H1 (cell line): ENCODE results near the gene GATC. TPM values are rescaled to one million over a fixed set of nuclear protein-coding genes. Genes with fewer than 3 reads are reported as not detected.

Experiments
- CTCF ChIA-PET: fragments of 300-600 bp; sonication (Branson Sonifier 250); formaldehyde crosslinking; loops from one replicate; lab custom pipeline; 2021; ENCODE audit not compliant: partially characterized antibody; lab: Charles Lee
- POLR2A ChIA-PET: fragments of 300-600 bp; sonication (Branson Sonifier 250); formaldehyde crosslinking; loops from one replicate; lab custom pipeline; 2021; ENCODE audit warnings: inconsistent platforms; ENCODE audit not compliant: partially characterized antibody; lab: Charles Lee
- DNase-seq, 2 experiments: peaks; one replicate each; pipeline versions ENCODE4 v3.0.0 to v3.0.0-alpha.2; 2010 to 2022; ENCODE audit warnings: low spot score in 2 of 2, low read depth in 1 of 2, mixed read lengths in 1 of 2
- FAIRE-seq: peaks from 2 replicates; lab custom pipeline; 2011; peaks lifted over from hg19 to GRCh38; lab: Jason Lieb, UNC
- H2AFZ ChIP-seq: 2 replicates; pipeline ENCODE4 v1.8.1; 2012; ENCODE audit warnings: low read length, inconsistent platforms
- H2AK5ac ChIP-seq: 2 replicates; pipeline ENCODE4 v1.6.1; 2013; ENCODE audit warnings: low read depth, low read length
- H2BK120ac ChIP-seq: replicated peaks from 2 replicates; pipeline ENCODE3; 2013; ENCODE audit warnings: low read depth, low read length, inconsistent platforms
- H2BK12ac ChIP-seq: 2 replicates; pipeline ENCODE4 v1.6.1; 2013; ENCODE audit warnings: low read depth, low read length
- H2BK15ac ChIP-seq: 2 replicates; pipeline ENCODE4 v1.6.1; 2013; ENCODE audit warnings: low read length
- H2BK20ac ChIP-seq: 2 replicates; pipeline ENCODE4 v1.6.1; 2013; ENCODE audit warnings: low read length
- H2BK5ac ChIP-seq: 2 replicates; pipeline ENCODE4 v1.6.1; 2013; ENCODE audit warnings: low read depth, low read length
- H3K14ac ChIP-seq: 2 replicates; pipeline ENCODE4 v1.6.1; 2013; ENCODE audit warnings: inconsistent platforms; ENCODE audit not compliant: insufficient read length
- H3K18ac ChIP-seq: 2 replicates; pipeline ENCODE4 v1.6.1; 2013; ENCODE audit warnings: low read length; ENCODE audit errors: extremely low read depth
- H3K23ac ChIP-seq: 2 replicates; pipeline ENCODE4 v1.6.1; 2013; ENCODE audit warnings: inconsistent platforms; ENCODE audit not compliant: insufficient read length
- H3K23me2 ChIP-seq: 2 replicates; pipeline ENCODE4 v1.6.1; 2013; ENCODE audit warnings: low read depth, low read length
- H3K27ac ChIP-seq: 2 replicates; pipeline ENCODE4 v1.6.1; 2011; ENCODE audit warnings: low read depth, low read length, inconsistent platforms
- H3K27me3 ChIP-seq, 4 experiments: replicated peaks in 1 of 4; 1 replicate in 1 of 4; 2 replicates in 3 of 4; pipeline versions ENCODE4 v1.6.1 to v1.8.1; 2011 to 2013; ENCODE audit warnings: low read length in 3 of 4, mild to moderate bottlenecking in 3 of 4, inconsistent platforms in 2 of 4, mixed read lengths in 2 of 4, moderate library complexity in 1 of 4; ENCODE audit not compliant: control insufficient read depth in 3 of 4, insufficient read depth in 3 of 4; ENCODE audit errors: extremely low read depth in 1 of 4
- H3K36me3 ChIP-seq, 4 experiments: 2 replicates each; pipeline versions ENCODE4 v1.6.1 to v1.8.1; 2011 to 2013; ENCODE audit warnings: mild to moderate bottlenecking in 4 of 4, low read length in 3 of 4, moderate library complexity in 2 of 4, control low read depth in 1 of 4, inconsistent platforms in 1 of 4; ENCODE audit not compliant: insufficient read depth in 4 of 4, control insufficient read depth in 2 of 4
- H3K4ac ChIP-seq: replicated peaks from 2 replicates; pipeline ENCODE3; 2013; ENCODE audit warnings: low read length, low read depth, mixed read lengths, inconsistent platforms; ENCODE audit not compliant: insufficient read length
- H3K4me1 ChIP-seq, 4 experiments: replicated peaks in 1 of 4; 1 replicate in 1 of 4; 2 replicates in 3 of 4; pipeline versions ENCODE4 v1.6.1 to v1.8.1; 2011 to 2013; ENCODE audit warnings: low read length in 3 of 4, inconsistent platforms in 2 of 4, mixed read lengths in 1 of 4; ENCODE audit not compliant: insufficient read depth in 4 of 4, control insufficient read depth in 3 of 4
- H3K4me2 ChIP-seq, 2 experiments: 2 replicates each; pipeline versions ENCODE4 v1.6.1 to v1.8.1; 2011 to 2013; ENCODE audit warnings: low read depth in 2 of 2, low read length in 2 of 2, control low read depth in 1 of 2, inconsistent platforms in 1 of 2, mild to moderate bottlenecking in 1 of 2; ENCODE audit not compliant: insufficient read depth in 1 of 2
- H3K4me3 ChIP-seq, 4 experiments: fragments of 200-600, 300-600 bp in 1 of 4; sonication (generic), shearing (Covaris generic), sonication (Bioruptor Twin) in 1 of 4; 2 replicates each; pipeline versions ENCODE4 v1.5.1 to v1.8.1; 2011 to 2016; ENCODE audit warnings: low read length in 4 of 4, low read depth in 3 of 4, control low read depth in 2 of 4, inconsistent platforms in 2 of 4, mild to moderate bottlenecking in 2 of 4, mixed read lengths in 1 of 4, moderate library complexity in 1 of 4; ENCODE audit not compliant: insufficient read depth in 2 of 4; ENCODE audit errors: extremely low read depth in 1 of 4
- H3K56ac ChIP-seq: replicated peaks from 2 replicates; pipeline ENCODE3; 2013; ENCODE audit warnings: low read depth, mild to moderate bottlenecking, mixed read lengths, low read length, inconsistent platforms; ENCODE audit not compliant: insufficient read length
- H3K79me1 ChIP-seq: 2 replicates; pipeline ENCODE4 v1.6.1; 2013; ENCODE audit warnings: low read depth, low read length, control low read depth
- H3K79me2 ChIP-seq, 2 experiments: 2 replicates each; pipeline versions ENCODE4 v1.6.1 to v1.8.1; 2012 to 2013; ENCODE audit warnings: low read length in 2 of 2, mild to moderate bottlenecking in 2 of 2, inconsistent platforms in 1 of 2; ENCODE audit not compliant: insufficient read depth in 2 of 2, control insufficient read depth in 1 of 2
- H3K9ac ChIP-seq, 4 experiments: replicated peaks in 1 of 4; 1 replicate in 1 of 4; 2 replicates in 3 of 4; pipeline versions ENCODE4 v1.6.1 to v1.8.1; 2011 to 2013; ENCODE audit warnings: low read depth in 3 of 4, low read length in 3 of 4, control low read depth in 2 of 4, mild to moderate bottlenecking in 2 of 4, moderate library complexity in 2 of 4, inconsistent platforms in 1 of 4; ENCODE audit errors: extremely low read depth in 1 of 4
- H3K9me3 ChIP-seq, 2 experiments: 2 replicates each; pipeline versions ENCODE4 v1.6.1 to v1.8.1; 2012 to 2013; ENCODE audit warnings: mild to moderate bottlenecking in 2 of 2, moderate library complexity in 2 of 2, control low read depth in 1 of 2, inconsistent platforms in 1 of 2, low read depth in 1 of 2, low read length in 1 of 2, mixed read lengths in 1 of 2; ENCODE audit not compliant: insufficient read depth in 2 of 2
- H4K20me1 ChIP-seq, 2 experiments: replicated peaks in 1 of 2; 2 replicates each; pipeline versions ENCODE3 to v1.8.1; 2011 to 2013; ENCODE audit warnings: inconsistent platforms in 2 of 2, low read length in 2 of 2, mild to moderate bottlenecking in 1 of 2; ENCODE audit not compliant: insufficient read depth in 2 of 2, control insufficient read depth in 1 of 2
- H4K5ac ChIP-seq: 2 replicates; pipeline ENCODE4 v1.6.1; 2013; ENCODE audit warnings: low read length, low read depth, mixed read lengths, inconsistent platforms; ENCODE audit not compliant: insufficient read length
- H4K8ac ChIP-seq: 2 replicates; pipeline ENCODE4 v1.8.0; 2013; ENCODE audit warnings: mild to moderate bottlenecking, moderate library complexity, low read length, inconsistent platforms; ENCODE audit not compliant: insufficient read depth; ENCODE audit errors: extremely low read depth
- H4K91ac ChIP-seq: replicated peaks from 2 replicates; pipeline ENCODE3; 2013; ENCODE audit warnings: low read length, mixed read lengths, inconsistent platforms; ENCODE audit not compliant: insufficient read length
- JUN ChIP-seq: IDR thresholded peaks from 2 replicates; pipeline ENCODE4 v1.6.1; 2011; ENCODE audit warnings: low read depth, mild to moderate bottlenecking, improper control_type of control experiment, low read length
- JUND ChIP-seq: IDR thresholded peaks from 2 replicates; pipeline ENCODE4 v1.6.1; 2011; ENCODE audit warnings: mild to moderate bottlenecking, improper control_type of control experiment, low read length
- POLR2AphosphoS5 ChIP-seq: IDR thresholded peaks from 2 replicates; pipeline ENCODE4 v1.6.1; 2011; ENCODE audit warnings: low read depth, low read length
- RAD21 ChIP-seq, 2 experiments: IDR thresholded peaks in 1 of 2; conservative IDR thresholded peaks in 1 of 2; 2 replicates each; pipeline ENCODE4 v1.6.1; 2011; ENCODE audit warnings: low read depth in 2 of 2, low read length in 2 of 2, improper control_type of control experiment in 1 of 2, inconsistent platforms in 1 of 2, mild to moderate bottlenecking in 1 of 2, moderate library complexity in 1 of 2
- RNF2 ChIP-seq: fragments of 200-900, 300-1000 bp; sonication (generic); IDR thresholded peaks from 2 replicates; pipeline ENCODE4 v1.7.1; 2016; ENCODE audit warnings: borderline replicate concordance, low read depth, mild to moderate bottlenecking, antibody characterized with exemption, low read length; ENCODE audit not compliant: poor library complexity, severe bottlenecking; ENCODE audit errors: missing control alignments
- SIN3A ChIP-seq, 2 experiments: IDR thresholded peaks in 1 of 2; conservative IDR thresholded peaks in 1 of 2; 2 replicates each; pipeline ENCODE4 v1.6.1; 2011 to 2012; ENCODE audit warnings: low read length in 2 of 2, improper control_type of control experiment in 1 of 2, low read depth in 1 of 2, mild to moderate bottlenecking in 1 of 2
- SP2 ChIP-seq: IDR thresholded peaks from 2 replicates; pipeline ENCODE4 v1.6.1; 2012; ENCODE audit warnings: mild to moderate bottlenecking, low read length, inconsistent platforms
- TEAD4 ChIP-seq: IDR thresholded peaks from 2 replicates; pipeline ENCODE4 v1.6.1; 2012; ENCODE audit warnings: low read depth, low read length, inconsistent platforms, mixed read lengths
- YY1 ChIP-seq: IDR thresholded peaks from 2 replicates; pipeline ENCODE4 v1.6.1; 2011; ENCODE audit warnings: low read depth, mild to moderate bottlenecking, low read length
- WGBS, 2 experiments: shearing (Covaris generic) in 1 of 2; methylation state at CpG; one replicate each; pipeline versions ENCODE4 v1.1.6 to v1.1.7; 2013 to 2015; ENCODE audit warnings: low lambda C conversion rate in 2 of 2, mixed read lengths in 2 of 2, inconsistent platforms in 1 of 2, low coverage in 1 of 2, missing lambda C conversion rate in 1 of 2; ENCODE audit not compliant: insufficient replicate concordance in 2 of 2, insufficient coverage in 1 of 2, insufficient read length in 1 of 2; ENCODE audit errors: extremely low coverage in 1 of 2, missing lambda C conversion rate in 1 of 2; 5-methylcytosine and 5-hydroxymethylcytosine counted together
- polyA plus RNA-seq, 7 experiments: library from polyadenylated mRNA; depleted of rRNA in 3 of 7; stranded (reverse) in 5 of 7; unstranded in 2 of 7; fragments of >200 nt in 5 of 7; fragments of 200-250 nt in 2 of 7; gene quantifications; 1 replicate in 5 of 7; 2 replicates in 1 of 7; 4 replicates in 1 of 7; pipeline versions ENCODE4 v1.2.1 to v1.2.3, GENCODE V29; 2011 to 2013; ENCODE audit warnings: missing spikeins in 2 of 7, mixed read lengths in 2 of 7
- total RNA-seq: library from RNA; stranded (reverse); fragmentation: NEBNext Ultra II Directional; extraction: Animal tissue kit (Norgen Biotek cat#: 25700); gene quantifications from 2 replicates; pipeline ENCODE4 v1.2.1, GENCODE V29; 2021
- TF ChIP-seq, protein P1 (sequence below), 3 experiments: IDR thresholded peaks; 1 replicate in 2 of 3; 2 replicates in 1 of 3; pipeline versions ENCODE4 v1.5.1 to v1.6.1; 2011; ENCODE audit warnings: low read length in 3 of 3, mild to moderate bottlenecking in 3 of 3, inconsistent platforms in 2 of 3, low read depth in 1 of 3, moderate library complexity in 1 of 3; ENCODE audit not compliant: insufficient read depth in 1 of 3; ENCODE audit errors: control extremely low read depth in 1 of 3

Gene GATC
- total and polyA plus RNA-seq, 2 of the 8 experiments (the other 6 are each of a cell fraction or from before 2014, with no cell fraction given): 13.2 to 30.4 TPM

DNA sequence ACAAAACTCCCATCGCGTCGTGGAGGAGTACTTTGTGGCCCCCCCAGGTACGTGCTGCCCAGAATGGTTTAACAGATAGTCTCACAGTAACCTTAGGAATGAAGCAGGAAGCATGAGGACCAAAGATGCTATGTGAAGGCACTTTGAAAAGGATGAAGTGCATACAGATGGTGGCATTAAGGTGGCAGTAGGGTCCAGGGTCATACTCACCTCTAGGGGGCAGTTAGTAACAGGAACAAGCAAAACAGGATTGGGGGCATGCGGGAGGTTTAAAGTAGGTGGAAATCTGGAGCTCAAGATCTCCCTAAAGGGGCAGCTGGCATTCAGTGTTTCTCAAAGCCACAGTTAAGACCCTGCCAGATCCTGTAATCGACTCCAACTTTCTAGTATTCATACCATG lies 10.9 kb downstream of the GATC start:
- ChIA-PET CTCF (interaction anchor here (0.6 to 11.4 kb wide), 33 partner anchors 9 to 227 kb away, joined by 3 to 152 read pairs (median 4); partner anchors contain the start of genes COX6A1, GATC, PLA2G1B and SRSF9), POLR2A (interaction anchor here (1.0 to 19.6 kb wide), 10 partner anchors 10 to 164 kb away, joined by 3 to 365 read pairs (median 4); partner anchors contain the start of genes GATC, RNU4-1, SRSF9 and TRIAP1)
- Histone ChIP-seq H3K4ac (no peak overlapping the region), H3K18ac (no peak overlapping the region), H2BK5ac (no peak overlapping the region), H3K9ac (no peak overlapping the region), H3K9me3 (no peaks in the 10 kb centered on the region), H3K23me2 (no peaks in the 10 kb centered on the region), H2BK120ac (no peak overlapping the region), H2BK12ac (no peak overlapping the region), H2AK5ac (no peak overlapping the region), H3K79me1 (no peaks in the 10 kb centered on the region; the same call in 1 of the 2 replicates), H2BK20ac (no peak overlapping the region), H4K91ac (no peak overlapping the region), H3K4me3 (no peak overlapping the region), H2BK15ac (no peak overlapping the region), H4K20me1 (peaks cover 4 to 6% of the 10 kb centered on the region in 2 experiments), H4K8ac (no peak overlapping the region), H2AFZ (no peak overlapping the region), H3K14ac (no peak overlapping the region), H3K23ac (no peak overlapping the region), H3K79me2 (no peaks in the 10 kb centered on the region), H3K56ac (no peak overlapping the region), H3K36me3 (peaks cover 21 to 75% (median 51%) of the 10 kb centered on the region in 4 experiments), H3K27ac (no peak overlapping the region), H3K4me2 (no peak overlapping the region), H3K4me1 (no peaks in the 10 kb centered on the region; a peak in 1 of 7 replicates), H3K27me3 (no peaks in the 10 kb centered on the region), H4K5ac (no peak overlapping the region)
- FAIRE-seq: peak; percentile 45
- 95% methylated on average over 6 of the region's 6 CpGs; no CpG with 5 or more reads in 1 of the 2 experiments for WGBS, 2 experiments
- no peak for DNase-seq
- TF ChIP-seq, protein P1, sequence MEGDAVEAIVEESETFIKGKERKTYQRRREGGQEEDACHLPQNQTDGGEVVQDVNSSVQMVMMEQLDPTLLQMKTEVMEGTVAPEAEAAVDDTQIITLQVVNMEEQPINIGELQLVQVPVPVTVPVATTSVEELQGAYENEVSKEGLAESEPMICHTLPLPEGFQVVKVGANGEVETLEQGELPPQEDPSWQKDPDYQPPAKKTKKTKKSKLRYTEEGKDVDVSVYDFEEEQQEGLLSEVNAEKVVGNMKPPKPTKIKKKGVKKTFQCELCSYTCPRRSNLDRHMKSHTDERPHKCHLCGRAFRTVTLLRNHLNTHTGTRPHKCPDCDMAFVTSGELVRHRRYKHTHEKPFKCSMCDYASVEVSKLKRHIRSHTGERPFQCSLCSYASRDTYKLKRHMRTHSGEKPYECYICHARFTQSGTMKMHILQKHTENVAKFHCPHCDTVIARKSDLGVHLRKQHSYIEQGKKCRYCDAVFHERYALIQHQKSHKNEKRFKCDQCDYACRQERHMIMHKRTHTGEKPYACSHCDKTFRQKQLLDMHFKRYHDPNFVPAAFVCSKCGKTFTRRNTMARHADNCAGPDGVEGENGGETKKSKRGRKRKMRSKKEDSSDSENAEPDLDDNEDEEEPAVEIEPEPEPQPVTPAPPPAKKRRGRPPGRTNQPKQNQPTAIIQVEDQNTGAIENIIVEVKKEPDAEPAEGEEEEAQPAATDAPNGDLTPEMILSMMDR (IDR thresholded peaks at IDR 0.05; ENCODE audit: control extremely low read depth in 1 of 3, insufficient read depth in 1 of 3, low read depth in 1 of 3, low read length in 3 of 3): peak; percentile 36 to 85 (median 79)
- TF ChIP-seq POLR2AphosphoS5: peak; percentile 41; the same call in 1 of the 2 replicates
- peak; percentile 32 to 54 for TF ChIP-seq RAD21 (IDR thresholded peaks at IDR 0.05 in 1 of 2, conservative IDR thresholded peaks at IDR 0.05 in 1 of 2; ENCODE audit: low read depth in 2 of 2, low read length in 2 of 2)
- no peak for TF ChIP-seq SIN3A (conservative IDR thresholded peaks at IDR 0.05 in 1 of 2, IDR thresholded peaks at IDR 0.05 in 1 of 2; ENCODE audit: low read depth in 1 of 2, low read length in 2 of 2)
- no peak for TF ChIP-seq TEAD4
- no peak for TF ChIP-seq JUN
- TF ChIP-seq JUND: no peak
- no peak for TF ChIP-seq YY1
- no peak for TF ChIP-seq RNF2
- TF ChIP-seq SP2: no peak
